ENCODE results near the gene DPH7.

DNA sequence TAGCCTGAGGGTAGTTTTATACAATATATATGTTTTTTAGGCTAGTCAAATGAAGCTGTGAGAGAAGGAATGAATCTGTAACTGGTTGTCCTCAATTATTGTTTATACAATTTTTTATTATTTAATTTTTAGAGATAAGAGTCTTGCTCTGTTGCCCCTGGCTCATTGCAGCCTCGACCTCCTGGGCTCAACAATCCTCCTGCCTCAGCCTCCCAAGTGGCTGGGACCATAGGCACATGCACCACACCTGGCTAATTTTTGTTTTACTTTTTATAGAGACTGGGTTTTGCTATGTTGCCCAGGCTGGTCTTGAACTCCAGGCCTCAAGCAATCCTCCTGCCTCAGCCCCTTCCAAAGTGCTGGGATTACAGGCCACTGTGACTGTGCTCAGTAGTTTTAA, 24.4 kb downstream of the DPH7 start:
- TF ChIP-seq POLR2A (IDR thresholded peaks at IDR 0.05; ENCODE audit: low read depth, low read length), result no peak
- no peak for TF ChIP-seq POLR2AphosphoS5 (IDR thresholded peaks at IDR 0.05; ENCODE audit: low read depth, low read length)
